Esophagus squamous epithelium (tissue), 4 donors: ENCODE data around the gene CPLX1.

Source experiments
- CTCF ChIP-seq, 6 experiments: fragments of 450-650 bp in 4 of 6; fragments of 200-600 bp in 2 of 6; sonication (generic) in 2 of 6; IDR thresholded peaks; one replicate each; pipeline ENCODE4 v1.5.1; 2016 to 2019; ENCODE audit warnings: antibody characterized with exemption in 6 of 6, mild to moderate bottlenecking in 4 of 6, moderate library complexity in 4 of 6
- POLR2A ChIP-seq, 4 donors: fragments of 450-650 bp; IDR thresholded peaks; one replicate each; pipeline ENCODE4 v1.6.1; 2017; ENCODE audit warnings: antibody characterized with exemption in 4 of 4, mild to moderate bottlenecking in 4 of 4, moderate library complexity in 3 of 4

GRCh38 chr4:855880-856224 is 29.9 kb upstream of the CPLX1 start:
- no peak for TF ChIP-seq CTCF (IDR thresholded peaks at IDR 0.05)
- no peak for TF ChIP-seq POLR2A (IDR thresholded peaks at IDR 0.05)
